LNCAP (cell line): ENCODE results near the gene DAD1.

Source experiments
- TF ChIP-seq, protein P1 (sequence below): fragments of 450-650 bp; IDR thresholded peaks from 2 replicates; pipeline ENCODE4 v1.5.1; 2017; ENCODE audit warnings: mild to moderate bottlenecking

Gene DAD1

DNA sequence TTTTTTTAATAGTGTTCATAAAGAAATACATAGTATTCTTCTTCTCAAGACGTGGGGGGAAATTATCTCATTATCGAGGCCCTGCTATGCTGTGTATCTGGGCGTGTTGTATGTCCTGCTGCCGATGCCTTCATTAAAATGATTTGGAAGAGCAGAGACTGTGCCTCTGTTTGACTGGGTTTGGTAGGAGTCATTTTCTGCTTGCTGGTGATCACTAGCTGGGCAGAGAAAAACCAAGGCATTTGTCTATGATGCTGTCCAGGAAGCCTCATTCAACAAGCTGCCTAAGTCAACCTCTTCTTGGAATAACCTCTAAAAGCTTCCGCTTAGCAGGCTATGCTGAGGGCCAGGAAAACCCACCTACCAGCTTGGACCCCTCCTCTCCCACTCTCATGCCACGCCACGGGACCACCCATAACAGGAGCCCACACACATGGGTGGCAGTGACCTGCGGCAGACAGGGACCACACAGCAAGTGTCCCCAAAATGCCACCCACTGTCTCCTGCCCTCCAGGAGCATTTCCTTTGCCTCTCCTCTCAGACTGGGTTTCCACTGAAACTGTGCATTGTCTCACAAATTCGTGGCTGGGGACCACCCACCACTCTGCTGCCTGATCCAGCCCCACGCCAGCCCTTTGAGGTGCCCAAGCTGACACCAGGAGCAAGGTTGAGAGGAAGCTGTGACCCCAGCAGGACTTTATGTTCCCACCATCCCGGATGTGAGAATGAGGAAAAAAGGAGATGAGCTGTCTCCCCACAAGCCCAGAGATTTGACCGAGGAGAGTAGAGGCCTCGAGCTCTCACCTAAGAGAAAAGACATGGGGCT lies 36.8 kb downstream of the DAD1 start:
- TF ChIP-seq, protein P1, sequence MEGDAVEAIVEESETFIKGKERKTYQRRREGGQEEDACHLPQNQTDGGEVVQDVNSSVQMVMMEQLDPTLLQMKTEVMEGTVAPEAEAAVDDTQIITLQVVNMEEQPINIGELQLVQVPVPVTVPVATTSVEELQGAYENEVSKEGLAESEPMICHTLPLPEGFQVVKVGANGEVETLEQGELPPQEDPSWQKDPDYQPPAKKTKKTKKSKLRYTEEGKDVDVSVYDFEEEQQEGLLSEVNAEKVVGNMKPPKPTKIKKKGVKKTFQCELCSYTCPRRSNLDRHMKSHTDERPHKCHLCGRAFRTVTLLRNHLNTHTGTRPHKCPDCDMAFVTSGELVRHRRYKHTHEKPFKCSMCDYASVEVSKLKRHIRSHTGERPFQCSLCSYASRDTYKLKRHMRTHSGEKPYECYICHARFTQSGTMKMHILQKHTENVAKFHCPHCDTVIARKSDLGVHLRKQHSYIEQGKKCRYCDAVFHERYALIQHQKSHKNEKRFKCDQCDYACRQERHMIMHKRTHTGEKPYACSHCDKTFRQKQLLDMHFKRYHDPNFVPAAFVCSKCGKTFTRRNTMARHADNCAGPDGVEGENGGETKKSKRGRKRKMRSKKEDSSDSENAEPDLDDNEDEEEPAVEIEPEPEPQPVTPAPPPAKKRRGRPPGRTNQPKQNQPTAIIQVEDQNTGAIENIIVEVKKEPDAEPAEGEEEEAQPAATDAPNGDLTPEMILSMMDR, result no peak

DNA sequence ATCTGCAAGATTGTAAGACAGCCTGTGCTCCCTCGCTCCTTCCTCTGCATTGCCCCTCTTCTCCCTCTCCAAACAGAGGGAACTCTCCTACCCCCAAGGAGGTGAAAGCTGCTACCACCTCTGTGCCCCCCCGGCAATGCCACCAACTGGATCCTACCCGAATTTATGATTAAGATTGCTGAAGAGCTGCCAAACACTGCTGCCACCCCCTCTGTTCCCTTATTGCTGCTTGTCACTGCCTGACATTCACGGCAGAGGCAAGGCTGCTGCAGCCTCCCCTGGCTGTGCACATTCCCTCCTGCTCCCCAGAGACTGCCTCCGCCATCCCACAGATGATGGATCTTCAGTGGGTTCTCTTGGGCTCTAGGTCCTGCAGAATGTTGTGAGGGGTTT lies 37.4 kb downstream of the DAD1 start:
- TF ChIP-seq, protein P1, result no peak

- TF ChIP-seq, protein P1, result no peak
These were observed 38.9 kb downstream of the DAD1 start for GRCh38 chr14:22549981-22550673.

DNA sequence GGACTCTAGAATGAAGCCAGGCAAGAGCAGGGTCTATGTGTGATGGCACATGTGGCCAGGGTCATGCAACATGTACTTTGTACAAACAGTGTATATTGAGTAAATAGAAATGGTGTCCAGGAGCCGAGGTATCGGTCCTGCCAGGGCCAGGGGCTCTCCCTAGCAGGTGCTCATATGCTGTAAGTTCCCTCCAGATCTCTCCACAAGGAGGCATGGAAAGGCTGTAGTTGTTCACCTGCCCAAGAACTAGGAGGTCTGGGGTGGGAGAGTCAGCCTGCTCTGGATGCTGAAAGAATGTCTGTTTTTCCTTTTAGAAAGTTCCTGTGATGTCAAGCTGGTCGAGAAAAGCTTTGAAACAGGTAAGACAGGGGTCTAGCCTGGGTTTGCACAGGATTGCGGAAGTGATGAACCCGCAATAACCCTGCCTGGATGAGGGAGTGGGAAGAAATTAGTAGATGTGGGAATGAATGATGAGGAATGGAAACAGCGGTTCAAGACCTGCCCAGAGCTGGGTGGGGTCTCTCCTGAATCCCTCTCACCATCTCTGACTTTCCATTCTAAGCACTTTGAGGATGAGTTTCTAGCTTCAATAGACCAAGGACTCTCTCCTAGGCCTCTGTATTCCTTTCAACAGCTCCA lies 39.6 kb downstream of the DAD1 start:
- TF ChIP-seq, protein P1, result no peak

GRCh38 chr14:22547948-22548750 lies 40.9 kb downstream of the DAD1 start:
- TF ChIP-seq, protein P1, result no peak

DNA sequence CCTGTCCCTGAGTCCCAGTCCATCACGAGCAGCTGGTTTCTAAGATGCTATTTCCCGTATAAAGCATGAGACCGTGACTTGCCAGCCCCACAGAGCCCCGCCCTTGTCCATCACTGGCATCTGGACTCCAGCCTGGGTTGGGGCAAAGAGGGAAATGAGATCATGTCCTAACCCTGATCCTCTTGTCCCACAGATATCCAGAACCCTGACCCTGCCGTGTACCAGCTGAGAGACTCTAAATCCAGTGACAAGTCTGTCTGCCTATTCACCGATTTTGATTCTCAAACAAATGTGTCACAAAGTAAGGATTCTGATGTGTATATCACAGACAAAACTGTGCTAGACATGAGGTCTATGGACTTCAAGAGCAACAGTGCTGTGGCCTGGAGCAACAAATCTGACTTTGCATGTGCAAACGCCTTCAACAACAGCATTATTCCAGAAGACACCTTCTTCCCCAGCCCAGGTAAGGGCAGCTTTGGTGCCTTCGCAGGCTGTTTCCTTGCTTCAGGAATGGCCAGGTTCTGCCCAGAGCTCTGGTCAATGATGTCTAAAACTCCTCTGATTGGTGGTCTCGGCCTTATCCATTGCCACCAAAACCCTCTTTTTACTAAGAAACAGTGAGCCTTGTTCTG lies 41.6 kb downstream of the DAD1 start:
- TF ChIP-seq, protein P1, result no peak

- TF ChIP-seq, protein P1, result no peak
These were observed 42.3 kb downstream of the DAD1 start for GRCh38 chr14:22546722-22547071.
